Stimulated activated naive CD8-positive, alpha-beta T cell treated with anti-CD3 and anti-CD28 coated beads, Interleukin-15, Interleukin-2, amounts not matched to agents 100 U/mL and 50 U/mL, for 24 hours (primary cell): ENCODE data around the gene ZNF570.

Experiments used
- ATAC-seq: fragments of 150-1000 bp; cut with Tn5 transposase; one replicate; pipeline ENCODE4 v1.10.0; 2021
- DNase-seq: peaks from one replicate; pipeline ENCODE4 v3.0.0; 2021

ZNF570 gene

DNA sequence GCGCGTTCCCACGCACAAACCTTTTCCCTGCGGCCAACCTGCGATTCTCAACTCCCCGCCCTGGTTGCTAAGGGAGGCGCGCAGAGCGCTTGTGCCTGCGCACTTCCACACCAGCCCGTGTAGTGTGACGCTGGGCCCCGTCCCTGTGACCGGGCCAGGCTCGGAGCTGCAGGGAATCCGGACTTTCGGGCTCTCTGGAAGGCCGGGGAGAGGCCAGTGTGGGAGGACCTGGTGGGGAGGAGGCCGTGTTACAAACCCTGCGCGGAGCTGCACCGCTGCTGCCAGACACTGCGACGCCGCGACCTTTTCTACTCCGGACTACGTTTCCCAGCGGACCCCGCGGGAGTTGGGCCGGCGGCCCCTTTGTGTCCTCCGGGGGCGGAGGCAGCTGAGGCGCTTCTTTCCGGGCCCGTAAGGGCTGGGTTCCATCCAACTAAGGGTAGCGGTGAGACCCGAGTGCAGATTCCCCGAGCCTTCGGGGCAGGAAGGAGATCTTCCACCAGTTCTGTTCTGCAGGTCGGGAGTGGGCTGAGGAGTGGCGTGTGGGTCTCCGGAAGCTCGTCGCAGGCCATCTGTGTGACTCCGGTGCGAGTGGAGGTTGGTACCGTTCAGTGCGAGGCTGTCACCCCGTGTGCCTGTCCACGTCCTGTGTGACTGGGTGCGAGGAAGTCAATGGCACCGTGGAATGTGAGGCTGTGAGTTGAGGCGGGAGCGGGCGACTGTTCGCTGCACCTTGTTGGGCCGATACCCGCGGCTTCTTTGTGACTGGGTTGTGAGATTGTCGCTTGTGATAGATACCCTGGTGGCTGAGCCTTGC lies at the start of gene ZNF570:
Gene ZNF570 (plus strand): TSS at position 396 of the 817 bp plus-strand sequence. CDS start 999 bp downstream, outside the sequence.
- DNase-seq (peak; percentile 88), ATAC-seq (peak; percentile 83)

- ATAC-seq: no peak
- no peak for DNase-seq
Observed at GRCh38 chr19:37452500-37453245, 16.5 kb upstream of the ZNF570 start.

DNA sequence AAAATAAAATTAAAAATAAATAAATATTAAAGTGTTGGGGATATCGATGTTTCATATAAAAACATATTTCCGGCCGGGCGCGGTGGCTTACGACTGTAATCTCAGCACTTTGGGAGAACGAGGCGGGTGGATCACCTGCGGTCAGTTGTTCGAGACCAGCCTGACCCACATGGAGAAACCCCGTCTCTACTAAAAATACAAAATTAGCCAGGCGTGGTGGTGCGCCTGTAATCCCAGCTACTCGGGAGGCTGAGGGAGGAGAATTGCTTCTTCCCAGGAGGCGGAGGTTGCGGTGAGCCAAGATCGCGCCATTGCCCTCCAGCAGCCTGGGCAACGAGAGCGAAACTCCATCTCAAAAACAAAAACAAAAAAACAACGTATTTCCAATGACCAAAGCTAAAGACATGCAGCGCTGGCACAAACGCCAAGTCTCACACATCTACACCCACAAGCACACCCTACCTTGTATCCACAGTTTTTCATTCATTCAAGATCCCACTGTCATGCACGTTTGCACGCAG lies 2.8 kb upstream of the ZNF570 start:
- DNase-seq: no peak
- no peak for ATAC-seq

DNA sequence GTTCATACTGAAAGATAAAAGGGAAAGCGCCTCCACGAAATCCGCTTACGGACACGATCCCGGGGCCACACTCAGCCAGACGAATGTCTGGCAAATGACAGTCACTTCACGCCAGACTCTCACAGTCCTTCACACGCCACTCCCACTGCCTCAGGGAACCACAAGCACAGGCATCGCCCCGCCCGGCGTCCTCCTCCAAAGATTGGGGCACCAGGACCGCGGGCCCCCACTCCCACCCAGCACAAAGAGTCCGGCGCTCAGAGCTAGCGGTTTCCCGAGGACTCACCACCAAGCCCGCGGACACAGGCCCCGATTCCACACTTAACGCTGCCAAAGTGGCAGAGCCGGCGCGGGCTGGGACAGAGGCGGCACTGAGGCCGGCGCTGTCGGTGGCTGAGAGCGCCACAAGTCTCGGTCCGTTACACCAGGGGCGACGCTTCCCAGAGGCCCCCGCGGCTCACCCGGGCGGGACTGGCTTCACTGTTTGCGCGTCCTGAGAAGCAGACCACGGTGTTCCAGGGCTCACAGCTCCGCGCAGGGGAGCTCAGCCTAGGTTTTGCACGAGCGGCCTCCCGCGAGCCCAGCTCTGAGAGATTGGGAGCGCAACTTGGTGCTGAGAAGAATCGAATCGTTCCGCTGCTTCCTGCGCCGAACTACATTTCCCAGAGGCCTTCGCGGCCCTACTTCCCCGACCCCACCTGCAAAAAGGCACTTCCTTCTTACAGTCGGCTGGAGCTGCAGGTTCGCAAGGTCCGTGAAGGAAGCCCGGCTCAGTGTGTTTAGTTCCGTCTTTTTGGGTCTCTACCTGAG lies 2.2 kb upstream of the ZNF570 start, which contains the start of gene ZNF569:
Gene ZNF569 (minus strand): TSS at position 647 of the 810 bp plus-strand sequence. CDS start 22,523 bp downstream, outside the sequence.
- ATAC-seq: peak; percentile 73
- peak; percentile 84 for DNase-seq

DNA sequence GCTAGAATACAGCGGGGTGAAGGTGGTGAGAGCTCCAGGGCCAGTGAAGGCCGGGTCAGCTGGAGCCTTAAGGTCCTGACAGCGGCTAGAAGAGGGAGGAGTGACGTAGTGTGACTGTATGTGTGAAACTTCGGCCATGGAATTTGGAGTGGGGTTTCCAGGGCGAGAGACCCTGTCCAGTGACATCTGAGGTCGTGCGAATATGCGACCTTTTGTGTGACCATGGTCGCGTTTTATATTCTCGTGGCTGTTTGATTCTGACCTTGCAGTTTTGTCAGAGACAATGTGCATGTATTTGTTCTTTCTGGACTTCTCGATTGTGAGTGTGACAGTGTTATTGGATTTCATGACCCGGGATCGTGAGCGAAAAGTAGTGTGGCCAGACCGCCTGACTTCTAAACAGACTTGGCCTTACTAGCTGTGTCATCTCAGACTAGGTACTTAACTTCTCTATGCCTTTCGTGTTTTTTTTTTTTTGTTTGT lies 1.5 kb upstream of the ZNF570 start:
- DNase-seq: no peak
- no peak for ATAC-seq

DNA sequence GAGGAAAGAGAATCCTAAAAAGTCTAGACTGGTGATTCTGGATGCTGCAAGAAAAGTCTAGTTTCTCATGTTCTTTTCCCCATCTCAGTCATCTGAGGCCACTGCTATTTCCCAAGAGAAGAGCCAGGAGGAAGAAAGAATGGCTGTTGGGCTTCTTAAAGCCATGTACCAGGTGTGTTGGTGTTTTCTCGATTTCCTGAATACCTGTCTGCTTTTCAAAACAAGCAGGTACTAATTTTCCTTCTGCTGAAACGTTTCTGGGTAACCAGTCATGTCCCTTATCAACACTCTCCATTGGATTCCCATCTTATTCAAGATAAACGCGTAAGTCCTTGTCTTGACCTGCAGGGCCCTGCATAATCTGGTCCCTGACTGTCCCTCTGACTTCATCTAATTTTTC lies 1.1 kb downstream of the ZNF570 start:
- ATAC-seq: no peak

GRCh38 chr19:37472165-37472564 lies 3.0 kb downstream of the ZNF570 start:
- ATAC-seq: no peak

More for the DNA sequence above, 1.1 kb downstream of the ZNF570 start:
- no peak for DNase-seq

GRCh38 chr19:37484406-37485168 lies 15.4 kb downstream of the ZNF570 start:
- DNase-seq (no peak), ATAC-seq (no peak)

More at GRCh38 chr19:37472165-37472564, 3.0 kb downstream of the ZNF570 start:
- no peak for DNase-seq

- no peak for ATAC-seq
- no peak for DNase-seq
Observed at GRCh38 chr19:37492213-37492612, 23.1 kb downstream of the ZNF570 start.

DNA sequence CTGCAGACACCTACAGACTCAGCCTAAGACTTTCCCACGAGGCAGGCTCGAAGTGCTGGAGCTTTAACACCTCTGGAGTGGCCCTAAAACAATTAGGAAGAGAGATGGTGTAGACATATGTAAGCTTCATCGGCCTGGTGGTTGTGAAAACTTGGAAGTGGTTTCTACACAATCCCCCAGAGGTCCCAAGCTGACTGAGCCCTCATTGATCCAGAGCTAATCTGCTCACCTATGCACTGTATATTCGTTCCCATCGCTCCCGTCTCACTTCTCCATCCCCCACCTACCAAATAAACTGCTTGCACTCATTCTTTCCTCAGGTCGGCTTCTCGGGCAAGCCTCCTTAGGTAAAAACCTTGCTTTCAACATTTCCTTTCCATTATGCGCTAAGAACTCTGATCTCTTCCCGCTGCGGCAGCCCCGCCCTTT lies 36.8 kb downstream of the ZNF570 start:
- ATAC-seq (no peak), DNase-seq (no peak)

DNA sequence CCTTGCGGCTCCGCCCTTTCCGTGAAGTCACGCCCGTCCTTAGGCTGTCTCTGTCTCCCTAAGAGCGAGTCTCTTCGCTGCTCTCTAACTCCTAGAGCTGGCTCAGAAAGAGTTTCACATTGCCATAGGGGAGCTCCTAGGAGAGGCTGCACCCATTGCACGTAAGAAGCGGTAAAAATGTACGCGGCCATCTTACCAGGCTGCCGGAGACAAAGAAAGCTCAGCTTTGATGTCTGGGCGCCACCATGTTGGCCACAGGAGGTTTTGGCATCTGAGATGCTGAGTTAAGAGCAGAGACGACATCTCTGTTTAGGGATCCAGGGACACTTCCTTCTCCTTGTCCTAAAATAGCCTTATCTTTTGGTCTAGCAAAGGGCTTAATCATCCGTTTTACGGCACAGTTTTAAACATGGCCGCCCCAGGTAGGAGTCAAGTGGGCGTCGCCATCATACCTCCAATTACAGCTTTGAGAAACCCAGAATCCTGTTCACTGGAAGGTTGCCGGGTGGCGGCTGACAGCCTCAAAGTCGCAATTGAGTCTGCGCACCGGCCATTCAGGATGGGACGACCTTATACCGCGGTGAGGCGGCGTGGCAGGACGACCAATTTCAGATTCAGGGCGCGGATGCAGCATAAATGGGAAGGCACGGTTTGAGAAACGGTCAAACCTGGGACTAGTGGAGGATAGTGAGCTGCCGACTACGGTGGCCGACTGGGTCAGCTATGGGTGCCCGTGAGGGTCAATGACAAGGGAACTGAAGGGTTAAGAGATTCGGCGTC lies 37.4 kb downstream of the ZNF570 start, which contains the start of gene ZNF793:
Gene ZNF793 (plus strand): TSS at position 553 of the 780 bp plus-strand sequence. CDS start 16,501 bp downstream, outside the sequence.
- ATAC-seq: peak; percentile 81
- DNase-seq: peak; percentile 70

GRCh38 chr19:37507167-37507464 lies 38.0 kb downstream of the ZNF570 start:
- ATAC-seq (peak; percentile 24), DNase-seq (no peak)

- DNase-seq (no peak), ATAC-seq (no peak)
Observed at GRCh38 chr19:37511186-37511585, 42.0 kb downstream of the ZNF570 start.

- DNase-seq (no peak), ATAC-seq (no peak)
Observed at GRCh38 chr19:37511821-37512220, 42.7 kb downstream of the ZNF570 start.

DNA sequence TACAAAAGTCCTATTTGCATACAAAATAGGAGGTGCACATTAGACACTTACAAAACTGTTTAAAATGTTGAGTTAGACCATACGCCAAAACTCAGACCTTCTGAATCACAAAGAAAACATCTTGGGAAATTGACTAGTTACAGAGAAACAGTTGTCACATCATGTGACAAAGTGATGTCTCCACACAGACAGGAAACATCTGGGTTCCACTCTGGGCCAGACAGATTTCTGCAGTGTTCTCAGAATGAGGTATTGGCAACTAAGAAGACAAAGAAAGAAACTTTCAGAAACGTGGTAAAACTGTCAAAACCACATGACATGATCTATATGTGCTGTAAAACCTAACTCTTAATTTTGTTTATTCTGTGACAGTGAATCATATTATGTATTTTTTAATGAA lies 44.2 kb downstream of the ZNF570 start:
- DNase-seq: no peak
- no peak for ATAC-seq

GRCh38 chr19:37519890-37520289 lies 50.7 kb downstream of the ZNF570 start:
- no peak for ATAC-seq
- no peak for DNase-seq

DNA sequence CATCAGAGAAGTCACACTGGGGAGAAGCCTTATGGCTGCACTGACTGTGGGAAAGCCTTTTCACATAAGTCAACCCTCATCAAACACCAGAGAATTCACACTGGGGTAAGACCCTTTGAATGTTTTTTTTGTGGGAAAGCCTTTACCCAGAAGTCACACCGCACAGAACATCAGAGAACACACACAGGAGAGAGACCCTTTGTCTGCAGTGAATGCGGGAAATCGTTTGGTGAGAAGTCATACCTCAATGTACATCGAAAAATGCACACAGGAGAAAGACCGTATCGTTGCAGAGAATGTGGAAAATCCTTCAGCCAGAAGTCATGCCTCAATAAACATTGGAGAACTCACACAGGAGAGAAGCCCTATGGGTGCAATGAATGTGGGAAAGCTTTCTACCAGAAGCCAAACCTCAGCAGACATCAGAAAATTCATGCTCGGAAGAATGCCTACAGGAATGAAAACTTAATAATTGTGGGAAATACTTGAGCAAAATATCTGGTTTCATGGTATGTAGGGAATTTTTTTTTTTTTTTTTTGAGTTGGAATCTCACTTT lies 68.3 kb downstream of the ZNF570 start:
- DNase-seq (no peak), ATAC-seq (no peak)
